ENCODE data around the gene PARD3B. TPM values are rescaled to one million over a fixed set of nuclear protein-coding genes. Genes with fewer than 3 reads are reported as not detected.

PARD3B gene
- total and polyA plus RNA-seq, 2 experiments from 2014 or later, result 3.5 to 4.4 TPM

- Histone ChIP-seq H3K9me2 (ENCODE audit: insufficient read depth) (no peaks in the 10 kb centered on the region), H3K79me2 (replicated peaks; ENCODE audit: insufficient read depth) (no peaks in the 10 kb centered on the region), H2AFZ (no peak overlapping the region), H3K27me3 (ENCODE audit: insufficient read depth) (no peaks in the 10 kb centered on the region; the same call in 1 of the 2 replicates), H3K36me3 (ENCODE audit: insufficient read depth) (no peaks in the 10 kb centered on the region), H3K4me2 (no peak overlapping the region), H4K20me1 (replicated peaks; ENCODE audit: insufficient read depth) (no peaks in the 10 kb centered on the region), H3F3A (replicated peaks; ENCODE audit: low read depth) (no peaks in the 10 kb centered on the region), H3K4me3 (no peak overlapping the region), H3K4me1 (ENCODE audit: insufficient read depth) (peaks cover 8% of the 10 kb centered on the region), H3K27ac (ENCODE audit: low read depth) (no peak overlapping the region)
- Mint-ChIP-seq H3K9me3 (no peaks in the 10 kb centered on the region; the same call in 2 of the 3 replicates), H3K27ac (no peak overlapping the region), H3K36me3 (ENCODE audit: low read depth) (no peaks in the 10 kb centered on the region), H3K4me1 (peaks cover 23% of the 10 kb centered on the region), H3K27me3 (ENCODE audit: insufficient read depth, low read depth, poor library complexity) (no peaks in the 10 kb centered on the region), H3K4me3 (no peak overlapping the region)
- TF ChIP-seq CREB1 (CRISPR knock-in tag; IDR thresholded peaks at IDR 0.05; ENCODE audit: low read depth), result no peak
- no peak for TF ChIP-seq ZNF462 (CRISPR knock-in tag; IDR thresholded peaks at IDR 0.05)
- TF ChIP-seq POLR2AphosphoS5 (IDR thresholded peaks at IDR 0.05; ENCODE audit: low read depth), result no peak
- no peak for TF ChIP-seq EZH2 (IDR thresholded peaks at IDR 0.05; ENCODE audit: low read depth, unreplicated experiment)
- TF ChIP-seq CTCF (conservative IDR thresholded peaks at IDR 0.05; ENCODE audit: low read depth in 2 of 2), result no peak
- no peak for TF ChIP-seq JUNB (IDR thresholded peaks at IDR 0.05; ENCODE audit: unreplicated experiment)
- TF ChIP-seq ZNF114 (CRISPR knock-in tag; IDR thresholded peaks at IDR 0.05), result no peak
- no peak for TF ChIP-seq STAT1 (IDR thresholded peaks at IDR 0.05; ENCODE audit: unreplicated experiment)
- TF ChIP-seq EZH2phosphoT487 (IDR thresholded peaks at IDR 0.05; ENCODE audit: unreplicated experiment), result no peak
- no peak for TF ChIP-seq NANOG (IDR thresholded peaks at IDR 0.05; ENCODE audit: borderline replicate concordance)
- no peak for TF ChIP-seq ZNF331 (CRISPR knock-in tag; IDR thresholded peaks at IDR 0.05; ENCODE audit: low read depth)
- no peak for TF ChIP-seq ETS1 (IDR thresholded peaks at IDR 0.05)
- TF ChIP-seq REST (IDR thresholded peaks at IDR 0.05; ENCODE audit: unreplicated experiment), result no peak
- ATAC-seq (no peak), DNase-seq (ENCODE audit: low spot score) (no peak)
Measured at GRCh38 chr2:205435970-205436369, 890.7 kb downstream of the PARD3B start.
